ENCODE measurements around the gene NTM.
"Not testable (repeated sequence)": the region's sequence is repeated elsewhere in the genome, so short reads cannot be mapped to it uniquely, and the experiment has no call there.

The NTM gene

DNA sequence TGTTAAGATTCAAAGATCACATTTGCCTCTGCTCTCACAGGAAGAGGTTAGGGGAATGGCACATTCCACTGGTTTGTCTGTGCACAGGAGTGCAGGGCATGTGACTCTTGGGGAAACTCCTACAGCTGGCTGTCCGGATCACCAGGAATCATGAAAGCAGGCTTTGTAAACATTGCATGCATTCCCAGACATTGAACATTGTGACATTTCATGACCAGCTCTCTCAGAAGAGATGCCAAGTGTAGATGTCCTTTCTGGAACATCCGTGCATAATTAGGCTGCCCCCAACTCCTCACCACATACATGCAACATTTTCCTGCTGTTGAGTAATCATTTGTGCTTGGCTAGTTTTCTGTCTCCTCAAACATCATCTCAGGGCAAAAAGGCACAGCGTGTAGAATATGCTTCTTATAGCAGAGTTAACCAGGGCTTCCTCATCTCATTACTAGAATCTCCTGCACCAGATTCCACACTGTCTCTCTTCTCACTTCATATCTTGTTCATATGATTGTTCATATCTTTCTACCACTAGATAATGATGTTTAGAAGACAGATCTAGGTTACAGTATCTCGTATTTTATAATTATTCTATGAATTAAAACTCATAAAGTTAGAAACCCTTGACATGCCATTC, 694.7 kb downstream of the NTM start:
- no peak for DNase-seq

- DNase-seq: no peak
These were observed 698.1 kb downstream of the NTM start for GRCh38 chr11:132068556-132068955.

- DNase-seq: not testable (repeated sequence)
These were observed 699.2 kb downstream of the NTM start for GRCh38 chr11:132069593-132069992.

GRCh38 chr11:132070907-132071306, 700.5 kb downstream of the NTM start:
- DNase-seq: not testable (repeated sequence)

GRCh38 chr11:132072044-132072857, 701.8 kb downstream of the NTM start:
- no peak for DNase-seq

GRCh38 chr11:132072858-132073211, 702.4 kb downstream of the NTM start:
- no peak for DNase-seq

DNA sequence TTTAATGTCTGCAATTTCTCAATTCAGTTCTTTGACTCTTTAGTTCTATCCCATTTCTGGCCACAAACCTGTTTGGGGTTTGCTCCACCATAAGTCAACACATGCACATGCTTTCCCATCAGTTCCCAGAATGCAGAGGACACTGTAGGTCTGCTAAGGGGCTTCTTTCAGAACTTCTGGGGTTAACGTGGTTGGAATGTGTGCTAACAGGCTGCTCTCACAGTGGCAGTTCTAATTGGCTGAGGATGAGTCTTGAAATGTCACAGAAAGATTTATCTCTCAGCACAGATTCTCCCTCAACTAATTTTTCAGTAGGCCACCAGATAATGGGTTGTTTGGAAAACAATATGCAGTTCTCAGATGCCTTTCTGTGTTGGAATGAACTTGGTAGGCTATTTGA, 703.4 kb downstream of the NTM start:
- DNase-seq: no peak

DNA sequence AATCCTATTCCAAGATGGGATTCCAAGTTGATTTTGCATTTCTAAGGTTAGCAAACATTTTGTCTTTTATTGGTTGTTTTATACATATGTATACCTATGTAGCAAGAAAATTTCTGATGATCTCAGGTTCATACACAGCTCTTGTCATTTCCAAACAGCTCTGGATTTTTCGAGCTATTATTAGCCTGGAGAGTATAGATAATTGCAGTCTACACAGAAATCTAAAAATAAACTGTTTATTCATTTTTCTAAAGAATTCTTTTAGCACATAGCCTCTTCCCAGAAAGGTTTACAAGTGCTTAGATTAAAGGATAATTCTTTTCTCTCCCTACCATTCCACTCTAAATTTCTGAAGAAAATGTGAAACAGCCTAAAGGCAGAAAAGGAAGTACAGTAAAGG, 705.0 kb downstream of the NTM start:
- no peak for DNase-seq

GRCh38 chr11:132077416-132077815, 707.0 kb downstream of the NTM start:
- DNase-seq: no peak

DNA sequence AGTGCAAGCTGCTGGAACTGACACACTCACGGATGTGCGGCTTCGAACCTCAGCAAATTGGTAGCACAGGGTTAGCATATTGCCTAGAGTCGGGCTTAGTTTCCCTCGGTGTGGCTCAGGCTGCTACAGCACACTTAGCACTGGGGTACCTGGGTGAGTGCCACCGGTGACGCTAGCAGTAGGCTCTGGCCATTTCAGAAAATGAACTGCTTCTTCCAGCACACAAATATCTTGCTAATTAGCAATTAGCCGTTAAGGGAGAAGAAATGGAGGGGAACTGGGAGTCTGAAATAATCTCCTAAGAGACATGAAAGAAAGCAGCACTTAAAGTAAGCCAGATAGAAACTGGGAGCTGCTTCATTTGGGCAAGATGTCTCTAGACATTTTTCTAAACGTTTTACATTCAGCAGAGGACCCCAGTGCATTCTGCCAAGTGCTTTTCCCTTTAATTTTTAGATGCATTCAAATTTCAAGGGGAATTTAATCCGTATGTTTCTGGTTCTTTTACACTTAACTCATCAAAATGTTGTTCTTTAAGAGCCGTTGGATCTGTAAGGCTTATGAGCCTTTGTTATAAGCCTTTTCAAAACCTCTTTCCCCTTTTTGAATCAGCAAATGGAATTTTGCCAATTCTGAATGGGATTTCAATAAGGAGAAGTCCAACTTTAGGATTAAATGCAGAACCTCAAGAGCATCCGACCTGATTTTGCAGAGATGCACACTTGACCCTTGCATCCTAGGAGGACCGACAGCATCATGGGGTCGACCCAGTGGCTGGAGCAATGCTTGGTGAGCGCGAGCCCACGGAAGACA, 708.1 kb downstream of the NTM start:
- no peak for DNase-seq

- DNase-seq: no peak
These were observed 709.7 kb downstream of the NTM start for GRCh38 chr11:132080127-132080526.

DNA sequence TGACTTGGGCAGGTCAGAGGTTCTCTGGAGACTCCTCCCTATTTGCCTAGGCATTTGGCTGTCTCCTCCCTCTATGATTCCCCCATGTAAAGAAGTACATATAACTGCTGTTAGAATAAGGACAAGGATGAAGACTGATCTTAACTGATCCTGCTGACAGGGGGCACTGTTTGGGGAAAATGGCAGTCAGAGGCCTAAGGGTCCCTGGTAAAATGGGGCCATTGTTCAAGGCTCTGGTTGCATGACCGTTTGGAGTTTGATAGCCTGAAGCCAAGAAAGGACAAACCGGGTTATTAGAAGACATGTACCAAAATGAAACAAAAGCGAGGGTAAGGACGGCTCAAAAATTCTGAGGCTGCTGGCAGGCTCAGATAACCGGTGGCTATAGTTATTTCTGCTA, 712.2 kb downstream of the NTM start:
- no peak for DNase-seq

GRCh38 chr11:132084433-132084832, 714.0 kb downstream of the NTM start:
- DNase-seq: no peak

DNA sequence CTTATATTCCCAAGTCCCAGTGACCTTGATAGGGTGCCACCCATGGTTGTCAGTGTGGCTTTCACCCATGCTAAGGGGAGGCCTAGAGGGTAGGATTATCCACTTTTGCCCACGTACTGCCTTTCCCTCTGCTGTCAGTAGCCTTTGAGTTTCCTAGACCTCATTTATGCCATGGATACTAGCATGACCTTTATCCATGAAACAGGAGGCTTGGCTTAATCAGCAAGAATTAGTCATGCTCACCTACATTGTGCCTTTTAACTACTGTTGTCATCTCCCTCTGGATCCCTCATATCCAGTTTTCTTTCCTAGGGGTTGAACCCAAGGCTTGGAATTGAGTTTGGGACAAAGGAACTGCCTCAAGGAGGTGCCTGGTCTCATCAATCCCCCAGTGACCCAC, 716.7 kb downstream of the NTM start:
- no peak for DNase-seq

DNA sequence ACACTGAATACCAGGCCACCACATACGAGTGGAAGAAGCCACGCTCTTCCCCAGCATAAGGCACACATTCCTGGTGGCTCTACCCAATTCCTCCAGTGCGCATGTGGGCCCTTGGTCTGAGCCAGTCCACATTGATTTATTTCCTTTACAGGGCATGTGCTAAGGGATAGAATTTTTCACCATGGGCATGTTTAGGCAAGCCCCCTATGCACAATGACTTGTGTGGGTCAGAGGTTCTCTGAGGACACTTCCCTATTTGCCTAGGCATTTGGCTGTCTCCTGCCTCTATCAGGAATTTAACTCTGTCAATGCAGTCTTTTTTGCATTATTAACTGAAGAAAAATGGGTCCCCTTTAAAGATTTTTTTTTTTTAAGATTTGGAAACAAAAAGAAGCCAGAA, 718.1 kb downstream of the NTM start:
- DNase-seq: no peak

- no peak for DNase-seq
These were observed 723.3 kb downstream of the NTM start for GRCh38 chr11:132093536-132094259.

GRCh38 chr11:132094598-132094997, 724.2 kb downstream of the NTM start:
- no peak for DNase-seq

DNA sequence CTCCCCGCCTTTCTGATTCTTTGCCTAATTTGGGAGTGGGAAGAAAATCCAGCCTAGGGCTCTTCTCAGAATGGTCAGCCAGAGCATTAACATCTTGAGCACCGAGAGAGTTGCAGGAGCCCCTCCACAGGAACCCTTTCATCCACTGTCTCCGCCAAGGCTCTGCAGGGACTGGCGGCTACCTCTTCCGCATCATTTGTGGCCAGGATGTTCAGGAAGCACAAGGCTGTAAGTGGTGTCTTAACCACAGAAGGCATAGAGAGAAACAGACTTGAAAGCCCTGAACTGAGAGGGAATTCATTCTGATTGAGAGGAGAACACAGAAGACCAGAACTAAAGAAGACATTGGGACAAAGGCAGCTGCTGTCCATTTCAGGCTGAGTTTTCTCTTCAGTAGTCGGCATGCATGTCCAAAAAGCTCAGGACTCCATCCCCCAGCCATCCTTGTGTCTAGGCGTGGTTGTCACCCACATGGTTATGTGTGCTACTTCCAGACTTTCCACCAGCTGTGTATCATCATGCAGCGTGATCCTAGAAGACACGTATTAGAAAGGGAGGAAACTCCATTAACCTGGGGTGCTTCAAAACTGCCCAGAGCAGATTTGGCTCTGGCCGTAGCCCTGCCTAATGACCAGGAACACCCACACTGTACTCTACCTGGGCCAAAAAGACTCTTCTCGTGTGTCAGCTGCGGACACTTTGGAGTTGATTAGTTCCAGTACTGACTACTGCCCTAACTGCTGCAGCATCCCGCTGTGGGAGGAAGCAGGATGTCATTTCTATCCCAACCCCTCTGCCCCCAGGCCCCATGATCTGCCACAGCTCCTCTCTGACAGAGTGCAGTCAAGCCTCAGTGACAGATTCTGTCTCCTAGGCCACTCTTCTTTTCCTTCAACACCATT, 725.1 kb downstream of the NTM start:
- no peak for DNase-seq

DNA sequence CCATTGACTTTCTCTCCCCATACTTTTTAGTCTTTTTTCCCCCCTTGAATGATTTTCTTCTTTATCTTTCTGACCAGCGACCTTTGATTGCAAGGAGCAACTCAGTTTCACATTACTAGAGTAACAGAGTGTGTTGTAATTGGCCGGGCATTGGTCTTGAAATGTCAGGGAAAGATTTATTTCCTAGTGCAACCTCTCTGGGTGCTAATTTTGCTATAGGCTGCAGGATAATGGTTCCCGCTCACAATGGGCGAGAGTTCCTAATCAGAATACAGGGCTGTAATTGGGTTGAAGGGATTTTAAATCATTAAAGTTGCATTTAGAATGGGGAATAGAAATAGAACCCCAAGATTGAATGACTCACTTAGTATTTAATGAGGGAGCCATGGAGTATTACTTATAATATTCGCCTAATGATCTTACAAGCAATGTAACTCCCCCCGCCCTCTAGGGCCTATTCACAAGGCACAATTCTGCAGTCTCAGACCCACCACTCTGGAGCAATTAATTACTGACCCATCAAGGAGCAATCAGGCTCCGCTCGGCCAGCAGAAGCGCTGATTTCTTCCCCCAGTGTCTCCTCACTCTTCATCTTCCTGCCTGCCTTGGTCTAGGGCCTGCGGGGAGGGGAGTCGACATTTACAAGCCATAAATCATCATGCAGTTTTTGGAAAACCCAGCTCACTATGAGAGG, 725.9 kb downstream of the NTM start:
- no peak for DNase-seq

- no peak for DNase-seq
These were observed 729.3 kb downstream of the NTM start for GRCh38 chr11:132099692-132100091.

DNA sequence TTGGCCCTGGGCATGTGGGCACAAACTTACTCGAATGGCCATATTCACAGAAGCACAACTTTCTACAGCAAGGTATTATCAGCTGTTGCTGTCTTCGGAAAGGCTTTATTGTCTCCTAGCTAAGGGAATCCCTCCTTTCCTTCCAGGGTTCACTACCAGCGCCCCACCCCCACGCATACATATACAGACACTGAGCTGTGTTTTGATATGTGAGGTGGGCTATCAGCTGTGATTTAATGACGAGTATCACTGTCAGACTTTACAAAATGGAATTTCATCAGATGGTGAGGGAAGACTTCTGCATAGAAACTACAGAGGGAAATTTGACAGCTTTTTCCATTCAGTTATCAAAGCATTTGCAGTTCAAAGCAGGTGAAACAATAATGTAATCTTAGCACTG, 730.2 kb downstream of the NTM start:
- no peak for DNase-seq

- no peak for DNase-seq
These were observed 731.5 kb downstream of the NTM start for GRCh38 chr11:132101881-132102280.
